ENCODE measurements around the gene ATP9A.
"Not testable (repeated sequence)": the region's sequence is repeated elsewhere in the genome, so short reads cannot be mapped to it uniquely, and the experiment has no call there.

The ATP9A gene

DNA sequence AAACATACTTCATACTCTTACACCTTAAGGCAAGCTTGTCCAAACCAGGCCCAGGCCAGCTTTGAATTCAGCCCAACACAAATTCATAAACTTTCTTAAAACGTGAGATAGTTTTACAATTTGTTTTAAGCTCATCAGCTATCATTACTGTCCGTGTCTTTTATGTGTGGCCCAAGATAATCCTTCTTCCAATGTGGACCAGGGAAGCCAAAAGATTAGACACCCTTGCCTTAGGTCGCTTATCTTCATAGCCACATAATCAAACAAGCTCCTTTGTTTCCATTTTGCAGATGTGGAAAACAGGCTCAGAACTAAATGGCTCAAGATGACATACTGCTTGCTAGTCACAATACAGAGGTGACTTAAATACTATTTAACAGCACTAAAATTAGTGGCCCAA lies 28.1 kb upstream of the ATP9A start:
- DNase-seq (ENCODE audit: low read depth in 2 of 2): no peak

DNA sequence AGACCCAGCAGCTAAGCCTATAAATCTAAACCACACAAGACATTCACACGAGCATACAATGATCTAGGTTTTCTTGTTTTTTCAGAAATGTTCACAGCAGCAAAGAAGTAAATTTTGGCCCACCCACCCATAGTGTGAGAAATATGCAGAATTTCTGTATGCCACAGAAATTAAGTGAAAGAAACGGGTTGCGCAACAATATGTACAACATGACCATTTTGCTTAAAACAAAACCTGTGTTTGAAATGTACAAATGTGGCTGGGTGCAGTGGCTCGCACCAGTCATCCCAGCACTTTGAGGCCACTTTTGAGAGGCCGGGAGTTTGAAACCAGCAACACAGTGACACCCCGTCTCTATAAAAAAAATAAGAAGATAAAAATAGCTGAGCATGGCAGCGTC lies 24.8 kb upstream of the ATP9A start:
- DNase-seq (ENCODE audit: low read depth in 2 of 2): no peak

- no peak for DNase-seq (ENCODE audit: low read depth in 2 of 2)
Measured at GRCh38 chr20:51791626-51792025, 23.4 kb upstream of the ATP9A start.

DNA sequence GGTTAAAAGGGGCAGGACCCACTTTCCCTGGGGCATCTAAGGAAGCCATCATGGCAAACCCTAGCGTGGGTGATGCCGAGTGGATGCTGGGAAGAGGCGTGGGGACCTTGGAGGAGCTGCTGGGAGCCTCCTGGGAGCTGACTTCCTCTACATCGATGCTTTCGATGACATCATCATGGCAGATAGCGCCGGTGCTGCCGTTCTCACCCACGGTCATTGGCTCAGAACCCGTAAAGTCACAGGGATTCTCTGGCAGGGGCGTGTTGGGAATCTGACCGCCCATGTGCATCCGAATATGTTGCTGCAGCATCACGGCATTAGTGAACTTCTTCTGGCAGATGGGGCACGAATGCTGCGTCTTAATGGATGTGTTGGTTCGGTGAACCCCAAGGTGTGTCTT lies 22.1 kb upstream of the ATP9A start:
- no peak for DNase-seq (ENCODE audit: low read depth in 2 of 2)

GRCh38 chr20:51789434-51789833 lies 21.2 kb upstream of the ATP9A start:
- DNase-seq (ENCODE audit: low read depth in 2 of 2): no peak

DNA sequence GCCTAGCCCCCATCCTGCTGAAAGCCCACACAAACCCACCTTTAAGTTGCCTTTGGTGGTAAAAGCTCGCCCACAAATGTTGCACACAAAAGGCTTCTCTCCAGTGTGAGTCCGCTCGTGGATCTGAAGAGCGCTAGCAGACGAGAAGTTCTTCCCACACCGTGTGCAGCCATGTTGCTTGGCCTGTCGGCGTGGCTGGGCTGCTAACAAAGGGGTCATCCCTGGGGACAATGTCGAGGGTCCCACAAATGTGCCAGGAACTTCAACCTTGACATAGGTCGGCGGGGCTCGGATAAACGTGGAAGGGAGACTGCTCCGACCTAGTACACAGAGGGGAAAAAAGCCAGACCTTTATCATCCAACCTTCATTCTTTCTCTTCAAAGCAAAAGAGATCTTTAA lies 20.6 kb upstream of the ATP9A start:
- DNase-seq (ENCODE audit: low read depth in 2 of 2): no peak

- DNase-seq (ENCODE audit: low read depth in 2 of 2): no peak
Measured at GRCh38 chr20:51784299-51784698, 16.1 kb upstream of the ATP9A start.

- DNase-seq (ENCODE audit: low read depth in 2 of 2): not testable (repeated sequence)
Measured at GRCh38 chr20:51778229-51778759, 10.1 kb upstream of the ATP9A start.

GRCh38 chr20:51775241-51775640 lies 7.1 kb upstream of the ATP9A start:
- no peak for DNase-seq (ENCODE audit: low read depth in 2 of 2)

- no peak for DNase-seq (ENCODE audit: low read depth in 2 of 2)
Measured at GRCh38 chr20:51772236-51772635, 4.0 kb upstream of the ATP9A start.

- no peak for DNase-seq (ENCODE audit: low read depth in 2 of 2)
Measured at GRCh38 chr20:51769976-51770615, 1.9 kb upstream of the ATP9A start.

DNA sequence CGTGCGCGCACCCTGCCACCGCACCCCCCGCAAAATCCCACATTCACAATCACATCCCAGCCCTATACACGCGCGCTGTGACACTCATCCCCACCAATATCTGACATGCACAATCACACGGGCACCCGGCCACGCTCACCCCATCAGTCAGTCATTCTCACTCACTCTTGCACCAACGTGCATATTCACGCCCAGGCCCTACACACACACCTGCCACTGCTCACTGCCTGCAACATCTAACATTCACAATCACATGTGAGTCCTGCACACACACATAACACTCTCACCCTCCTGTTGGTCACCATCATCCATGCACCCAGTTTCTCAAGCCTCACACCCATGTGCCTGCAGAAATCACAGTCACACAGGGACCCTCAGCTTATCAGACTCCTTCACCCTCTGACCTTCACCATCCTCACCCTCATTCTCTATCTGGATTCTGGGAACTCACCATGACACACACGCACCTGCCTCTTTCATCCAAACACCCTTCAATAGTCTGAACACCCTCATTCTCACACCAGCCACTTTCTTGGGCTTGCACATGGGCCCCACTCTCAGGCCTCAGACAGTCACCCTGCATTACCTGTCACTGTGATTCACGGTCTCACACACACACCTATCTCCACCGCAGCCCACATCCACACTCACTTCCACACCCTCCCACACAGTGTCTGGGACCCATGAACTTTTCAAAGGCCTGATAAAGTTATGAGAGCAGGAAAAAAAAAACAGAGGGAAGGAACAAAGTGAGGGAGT lies 748 bp upstream of the ATP9A start:
- no peak for DNase-seq (ENCODE audit: low read depth in 2 of 2)

- no peak for DNase-seq (ENCODE audit: low read depth in 2 of 2)
Measured at GRCh38 chr20:51766994-51767866, 960 bp downstream of the ATP9A start.

DNA sequence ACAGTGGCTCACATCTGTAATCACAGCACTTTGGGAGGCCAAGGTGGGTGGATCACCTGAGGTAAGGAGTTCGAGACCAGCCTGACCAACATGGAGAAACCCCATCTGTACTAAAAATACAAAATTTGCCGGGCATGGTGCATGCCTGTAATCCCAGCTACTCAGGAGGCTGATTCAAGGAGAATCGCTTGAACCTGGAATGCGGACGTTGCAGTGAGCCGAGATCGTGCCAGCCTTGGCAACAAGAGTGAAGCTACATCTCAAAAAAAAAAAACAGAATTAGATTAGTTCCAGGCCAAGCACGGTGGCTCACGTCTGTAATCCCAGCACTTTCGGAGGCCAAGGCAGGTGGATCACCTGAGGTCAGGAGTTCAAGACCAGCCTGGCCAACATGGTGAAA lies 2.8 kb downstream of the ATP9A start:
- DNase-seq (ENCODE audit: low read depth in 2 of 2): not testable (repeated sequence)

DNA sequence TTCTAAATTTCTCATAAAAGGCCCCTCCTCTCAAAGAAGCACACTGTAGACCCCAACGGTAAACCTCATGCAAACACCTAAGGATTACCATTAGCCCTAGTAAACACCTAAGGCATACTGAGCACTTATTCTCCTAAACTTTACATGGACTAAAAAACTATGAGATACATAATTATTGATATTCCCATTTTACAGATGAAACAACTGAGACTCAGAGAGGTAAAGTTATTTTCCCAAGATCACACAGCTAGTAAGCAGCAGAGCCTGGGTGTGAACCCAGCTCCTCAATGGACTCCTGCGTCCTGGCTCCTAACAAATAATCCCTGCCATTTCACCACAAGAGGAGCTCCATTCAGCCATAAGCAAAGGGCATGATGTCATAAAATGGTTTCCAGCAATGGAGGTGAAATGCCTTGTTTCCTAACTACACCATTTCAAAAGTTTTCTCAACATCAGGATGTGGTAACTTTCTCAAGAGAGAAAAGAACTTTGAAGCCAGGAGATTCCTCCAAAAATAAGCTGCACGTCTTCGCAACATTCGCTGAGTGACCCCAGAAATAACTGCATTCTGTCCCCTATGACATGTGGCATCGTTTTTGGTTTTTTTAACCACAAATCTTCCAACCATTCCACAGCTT lies 4.1 kb downstream of the ATP9A start:
- DNase-seq (ENCODE audit: low read depth in 2 of 2): no peak

DNA sequence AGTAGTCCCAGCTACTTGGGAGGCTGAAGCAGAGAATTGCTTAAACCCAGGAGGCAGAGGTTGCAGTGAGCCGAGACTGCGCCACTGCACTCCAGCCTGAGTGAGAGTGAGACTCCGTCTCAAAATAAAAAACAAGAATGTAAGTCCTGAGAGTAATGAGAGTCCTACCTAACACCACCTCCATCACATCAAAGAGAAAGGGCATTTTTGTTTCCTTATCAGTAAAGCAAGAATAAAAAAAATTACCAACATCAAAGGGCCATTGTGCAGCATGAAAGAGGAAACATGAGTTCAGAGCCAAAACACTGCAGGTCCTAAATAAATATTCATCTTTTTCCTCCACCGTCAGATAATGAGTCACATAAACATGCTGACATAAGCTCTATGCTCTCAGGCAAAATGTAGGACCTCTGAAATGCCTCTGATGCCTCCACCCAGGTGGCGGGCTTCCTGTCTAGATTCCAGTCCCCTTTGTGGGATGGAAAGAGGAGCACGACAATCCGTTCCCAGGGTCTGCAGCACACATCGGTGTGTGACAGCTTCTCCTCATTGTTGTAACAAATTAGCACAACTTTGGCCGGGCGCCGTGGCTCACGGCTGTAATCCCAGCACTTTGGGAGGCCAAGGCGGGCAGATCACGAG lies 7.2 kb downstream of the ATP9A start:
- DNase-seq (ENCODE audit: low read depth in 2 of 2): no peak

DNA sequence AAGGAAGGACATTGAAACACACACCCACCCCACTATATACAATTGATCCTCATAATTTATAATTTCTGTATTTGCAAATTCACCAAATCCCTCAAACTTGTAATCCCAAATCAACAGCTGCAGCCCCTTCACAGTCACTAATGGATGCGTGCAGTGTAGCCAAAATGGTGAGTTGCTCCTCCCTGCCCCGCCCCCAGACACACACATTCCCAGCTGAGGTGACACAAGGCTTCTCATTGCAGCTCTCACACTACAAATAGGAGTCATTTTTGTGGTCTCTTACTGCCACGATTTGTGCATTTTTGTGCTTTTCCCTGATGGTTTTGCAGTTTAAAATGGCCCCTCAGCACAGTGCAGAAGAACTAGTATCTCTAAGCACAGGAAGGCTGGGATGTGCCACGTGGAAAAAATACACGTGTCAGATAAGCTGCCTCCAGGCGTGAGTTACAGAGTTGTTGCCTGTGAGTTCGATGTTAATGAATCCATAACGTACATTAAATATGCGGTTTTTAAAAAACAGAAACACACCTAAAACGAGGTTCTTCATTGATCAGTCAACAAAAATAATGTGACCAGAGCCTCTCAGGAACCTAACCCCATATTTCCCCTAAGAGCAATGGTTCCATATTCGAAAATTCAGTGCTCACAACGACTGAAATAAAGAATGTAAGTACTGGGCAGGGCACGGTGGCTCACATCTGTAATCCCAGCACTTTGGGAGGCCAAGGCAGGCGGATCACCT lies 8.2 kb downstream of the ATP9A start:
- no peak for DNase-seq (ENCODE audit: low read depth in 2 of 2)

DNA sequence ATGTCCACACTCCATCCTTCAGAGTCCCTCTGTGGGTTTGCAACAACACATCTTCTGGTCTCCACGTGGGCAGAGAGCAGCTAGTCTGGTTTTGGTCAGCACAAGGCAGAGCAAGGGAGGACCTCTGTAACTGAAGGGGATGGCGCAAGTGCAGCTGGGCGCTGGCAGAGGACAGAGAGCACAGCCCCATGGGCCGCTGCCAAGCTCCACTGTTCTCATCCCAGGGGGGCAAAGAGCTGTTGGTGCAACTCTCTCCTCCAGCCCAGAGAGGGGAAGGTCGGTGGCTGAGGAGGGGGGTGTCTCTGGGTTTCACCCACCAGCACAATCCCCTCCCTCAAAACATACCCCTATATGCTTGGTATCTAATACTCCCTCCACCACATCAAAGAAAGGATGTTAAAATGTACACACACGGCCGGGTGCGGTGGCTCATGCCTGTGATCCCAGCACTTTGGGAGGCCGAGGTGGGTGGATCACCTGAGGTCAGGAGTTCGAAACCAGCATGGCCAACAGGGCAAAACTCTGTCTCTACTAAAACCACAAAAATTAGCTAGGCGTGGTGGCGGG lies 9.1 kb downstream of the ATP9A start:
- DNase-seq (ENCODE audit: low read depth in 2 of 2): no peak

- DNase-seq (ENCODE audit: low read depth in 2 of 2): no peak
Measured at GRCh38 chr20:51757226-51757625, 11.0 kb downstream of the ATP9A start.

DNA sequence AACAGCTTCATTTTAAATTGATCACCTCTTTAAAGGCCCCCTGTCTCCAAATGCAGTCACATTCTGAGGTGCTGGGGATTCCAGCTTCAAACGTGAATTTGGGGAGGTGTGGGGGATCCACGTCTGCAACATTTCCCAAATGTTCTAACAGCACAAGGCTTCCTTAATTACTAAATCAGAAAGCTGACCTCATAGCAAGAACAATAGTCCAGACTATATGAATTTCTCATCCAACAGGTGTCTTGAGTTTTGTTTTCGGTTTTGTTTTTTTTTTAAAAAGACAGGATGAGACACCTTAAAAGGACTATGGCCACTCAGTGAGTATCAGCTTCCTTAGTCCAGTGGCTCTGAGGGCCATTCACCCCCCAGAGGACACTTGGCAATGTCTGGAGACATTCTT lies 11.5 kb downstream of the ATP9A start:
- DNase-seq (ENCODE audit: low read depth in 2 of 2): no peak

Data from stimulated activated CD8-positive, alpha-beta memory T cell treated with anti-CD3 and anti-CD28 coated beads, Interleukin-7, amount 100 ng/mL, for 1 hour (primary cell).